Fibroblast of the aortic adventitia (primary cell): Measurements from ENCODE around the gene MED12L. TPM values are rescaled to one million over a fixed set of nuclear protein-coding genes. Genes with fewer than 3 reads are reported as not detected.

Experiments used
- DNase-seq: peaks from one replicate; pipeline ENCODE4 v3.0.0-alpha.2; 2010; ENCODE audit warnings: low read depth
- H3K4me3 ChIP-seq: 2 replicates; pipeline ENCODE4 v1.5.1; 2011; ENCODE audit warnings: low read depth, mild to moderate bottlenecking, control low read depth, low read length, moderate library complexity
- total RNA-seq: library from RNA; depleted of rRNA; stranded (reverse); fragments of >200 nt; gene quantifications from 2 replicates; pipeline ENCODE4 v1.2.3, GENCODE V29; 2012; ENCODE audit warnings: low replicate concordance
- TF ChIP-seq, protein P1 (sequence below): IDR thresholded peaks from 2 replicates; pipeline ENCODE4 v1.5.1; 2011; ENCODE audit warnings: mild to moderate bottlenecking, low read length, control low read depth, inconsistent platforms; ENCODE audit not compliant: insufficient read depth

MED12L gene
- total RNA-seq, 1 donor = 0.72 TPM

DNA sequence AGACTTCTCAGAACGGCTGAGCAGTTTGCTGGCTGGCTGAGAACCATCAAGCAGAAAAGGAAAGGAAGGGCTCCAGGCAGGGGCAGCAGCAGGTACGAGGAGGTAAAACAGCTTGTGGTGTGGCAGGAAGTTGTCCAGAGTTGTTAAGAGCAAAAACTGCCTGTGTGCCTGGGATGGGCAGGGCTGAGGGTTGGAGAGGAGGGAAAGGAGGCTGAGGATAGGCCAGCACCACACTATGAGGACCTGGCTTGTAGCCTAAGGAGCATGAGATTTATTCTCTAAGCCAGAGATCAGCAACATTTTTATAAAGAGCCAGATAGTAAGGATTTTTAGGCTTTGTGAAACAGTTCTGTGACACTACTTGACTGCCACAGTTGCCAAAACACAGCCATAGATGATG is 367.4 kb downstream of the MED12L start:
- TF ChIP-seq, protein P1, sequence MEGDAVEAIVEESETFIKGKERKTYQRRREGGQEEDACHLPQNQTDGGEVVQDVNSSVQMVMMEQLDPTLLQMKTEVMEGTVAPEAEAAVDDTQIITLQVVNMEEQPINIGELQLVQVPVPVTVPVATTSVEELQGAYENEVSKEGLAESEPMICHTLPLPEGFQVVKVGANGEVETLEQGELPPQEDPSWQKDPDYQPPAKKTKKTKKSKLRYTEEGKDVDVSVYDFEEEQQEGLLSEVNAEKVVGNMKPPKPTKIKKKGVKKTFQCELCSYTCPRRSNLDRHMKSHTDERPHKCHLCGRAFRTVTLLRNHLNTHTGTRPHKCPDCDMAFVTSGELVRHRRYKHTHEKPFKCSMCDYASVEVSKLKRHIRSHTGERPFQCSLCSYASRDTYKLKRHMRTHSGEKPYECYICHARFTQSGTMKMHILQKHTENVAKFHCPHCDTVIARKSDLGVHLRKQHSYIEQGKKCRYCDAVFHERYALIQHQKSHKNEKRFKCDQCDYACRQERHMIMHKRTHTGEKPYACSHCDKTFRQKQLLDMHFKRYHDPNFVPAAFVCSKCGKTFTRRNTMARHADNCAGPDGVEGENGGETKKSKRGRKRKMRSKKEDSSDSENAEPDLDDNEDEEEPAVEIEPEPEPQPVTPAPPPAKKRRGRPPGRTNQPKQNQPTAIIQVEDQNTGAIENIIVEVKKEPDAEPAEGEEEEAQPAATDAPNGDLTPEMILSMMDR = no peak
- no peak overlapping the region for H3K4me3 ChIP-seq
- DNase-seq = no peak

DNA sequence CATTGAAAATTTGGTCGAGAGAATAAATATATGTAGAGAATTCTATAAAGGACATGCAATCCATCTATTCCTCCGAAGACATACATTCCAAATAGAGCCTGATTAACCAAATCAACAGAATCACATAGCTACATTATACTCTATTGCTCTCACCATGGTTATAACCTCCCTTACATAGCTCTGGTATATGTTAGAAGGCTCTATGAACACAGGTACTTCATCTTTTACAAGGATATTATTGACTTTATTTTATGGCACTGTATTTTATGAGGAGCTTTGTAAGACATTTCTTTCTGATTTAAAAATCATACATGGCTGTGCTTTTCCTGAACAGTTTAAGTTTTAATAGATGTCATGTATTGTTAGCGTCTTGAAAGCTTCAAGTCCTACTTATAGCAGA is 370.6 kb downstream of the MED12L start:
- TF ChIP-seq, protein P1 = no peak
- no peak for DNase-seq
- H3K4me3 ChIP-seq = no peak overlapping the region

DNA sequence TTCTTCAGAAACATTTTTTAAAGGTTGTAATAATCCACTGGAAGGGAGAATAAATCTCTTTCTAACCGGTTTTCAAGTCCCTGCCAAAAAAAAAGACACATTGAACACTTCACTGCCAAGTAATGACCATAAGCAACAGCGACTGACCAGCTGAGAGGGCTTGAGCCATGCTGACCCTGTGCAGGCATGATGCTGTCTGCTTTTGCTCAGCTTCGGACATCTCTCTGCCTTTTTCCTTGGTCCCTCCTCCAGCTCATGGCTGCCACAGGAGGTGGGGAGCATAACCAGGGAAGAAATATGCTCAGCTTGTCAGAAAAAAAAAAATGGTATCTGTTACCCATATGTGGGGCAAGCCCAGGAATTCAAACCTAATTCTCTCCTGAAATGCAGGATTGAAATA is 373.9 kb downstream of the MED12L start:
- H3K4me3 ChIP-seq = peak overlapping the region; percentile 6
- TF ChIP-seq, protein P1 = no peak

DNA sequence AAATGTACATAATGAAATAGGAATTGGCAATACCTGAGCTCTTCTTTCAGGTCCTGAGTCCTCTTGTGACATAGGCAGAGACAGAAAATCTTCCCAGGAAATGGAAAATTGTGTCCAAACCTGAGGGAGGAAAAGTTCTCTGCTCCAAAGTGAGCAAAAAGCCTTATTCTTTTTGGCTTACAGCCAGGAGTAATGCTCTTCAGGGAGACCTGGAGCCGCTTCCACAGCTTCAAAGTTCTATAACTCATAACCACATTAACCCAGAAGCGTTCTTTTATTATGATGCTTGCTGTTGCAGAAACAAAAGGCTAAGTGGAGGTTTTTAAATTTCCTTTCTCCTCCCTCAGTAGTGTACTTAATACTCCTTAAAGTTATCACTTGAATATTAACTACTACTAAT is 374.8 kb downstream of the MED12L start:
- TF ChIP-seq, protein P1 = no peak
- H3K4me3 ChIP-seq = peak overlapping the region; percentile 70
- DNase-seq = peak; percentile 30

More for the DNA sequence above, 373.9 kb downstream of the MED12L start:
- no peak for DNase-seq

DNA sequence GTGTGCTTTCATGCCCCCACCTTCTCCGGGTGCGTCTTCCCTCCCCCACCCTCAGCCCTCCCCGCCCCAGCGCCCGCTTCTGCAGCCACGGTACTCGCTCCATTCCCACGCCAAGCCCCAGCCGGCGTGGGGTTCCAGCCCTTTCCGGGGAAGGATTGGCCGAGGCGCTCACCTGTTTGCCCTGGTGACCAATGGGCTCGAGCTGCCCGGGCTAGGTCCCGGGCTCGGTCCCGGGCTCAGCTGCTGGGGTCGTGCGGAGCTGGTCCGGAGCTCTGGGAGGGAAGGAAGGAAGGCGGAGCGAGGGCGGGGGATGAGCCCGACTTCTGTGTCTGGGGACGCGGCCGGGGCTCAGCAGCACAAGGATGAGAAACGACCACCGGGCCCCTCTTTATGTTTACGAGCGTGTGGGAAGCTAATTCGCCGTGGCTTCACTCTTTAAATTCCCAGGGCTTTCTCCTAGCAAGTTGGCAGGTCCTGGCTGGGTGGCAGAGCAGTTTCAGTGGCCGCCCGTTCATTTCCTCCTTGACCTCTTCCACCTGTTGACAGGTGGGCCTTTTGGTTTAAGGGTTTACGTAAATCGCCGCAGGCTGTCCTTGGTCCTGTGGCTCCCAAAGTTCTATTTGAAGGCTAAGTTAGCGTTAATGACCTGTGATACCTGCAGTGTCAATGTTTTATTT is 375.4 kb downstream of the MED12L start, which contains the start of gene IGSF10:
IGSF10 (minus strand) TSS at position 288 of the 677 bp plus-strand sequence. CDS start 2,352 bp downstream, outside the sequence.
- H3K4me3 ChIP-seq = peak within 1 kb of the TSS; percentile 70
- TF ChIP-seq, protein P1 = no peak
- no peak for DNase-seq

DNA sequence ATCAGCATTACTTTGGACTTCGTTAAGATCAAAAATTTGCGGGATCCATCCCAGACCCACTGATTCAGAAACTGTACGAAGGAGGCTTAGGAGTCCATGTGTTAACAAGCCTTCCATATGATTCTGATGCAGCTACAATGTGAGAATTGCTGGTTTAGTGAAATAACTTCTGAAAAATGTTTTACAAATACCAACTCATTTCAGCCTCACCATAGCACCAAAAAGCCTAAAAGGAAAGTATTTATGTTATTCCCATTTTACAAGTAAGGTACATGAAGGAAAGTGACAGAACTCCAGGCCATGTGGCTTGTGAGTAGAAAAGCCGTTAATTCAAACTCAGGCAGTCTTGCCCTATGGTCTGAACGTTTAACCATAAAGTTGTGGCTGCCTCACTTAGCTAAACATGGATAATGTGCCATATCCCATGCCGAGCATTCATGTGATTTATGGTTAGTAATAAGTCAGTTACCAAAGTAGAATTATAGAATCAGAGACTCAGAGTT is 376.9 kb downstream of the MED12L start:
- DNase-seq = no peak
- TF ChIP-seq, protein P1 = no peak
- no peak overlapping the region for H3K4me3 ChIP-seq
